Activated T-cell treated with anti-CD3 and anti-CD28 coated beads, Interleukin-2, amount 50 U/mL, for 24 hours (primary cell): ENCODE measurements around the gene SCMH1.

Source experiments
- DNase-seq: peaks from one replicate; pipeline ENCODE4 v3.0.0-alpha.2; 2020
- H3K27ac Mint-ChIP-seq: 2 replicates; pipeline ENCODE4 v1.8.0; 2020; ENCODE audit warnings: mild to moderate bottlenecking, mixed read lengths
- H3K27me3 Mint-ChIP-seq: 2 replicates; pipeline ENCODE4 v1.8.0; 2020; ENCODE audit warnings: mixed read lengths
- H3K36me3 Mint-ChIP-seq: 2 replicates; pipeline ENCODE4 v1.8.0; 2020; ENCODE audit warnings: low read depth, mixed read lengths
- H3K4me1 Mint-ChIP-seq: 2 replicates; pipeline ENCODE4 v1.8.0; 2020; ENCODE audit warnings: low read depth, mixed read lengths
- H3K4me3 Mint-ChIP-seq: 2 replicates; pipeline ENCODE4 v1.8.0; 2020; ENCODE audit warnings: mild to moderate bottlenecking, moderate library complexity, mixed read lengths
- H3K9me3 Mint-ChIP-seq: 2 replicates; pipeline ENCODE4 v1.8.0; 2020; ENCODE audit warnings: mixed read lengths

SCMH1 gene

GRCh38 chr1:40997096-40997495, 245.0 kb downstream of the SCMH1 start:
- H3K27me3 Mint-ChIP-seq, result no peaks in the 10 kb centered on the region
- peaks cover 20% of the 10 kb centered on the region for H3K4me1 Mint-ChIP-seq
- no peaks in the 10 kb centered on the region for H3K9me3 Mint-ChIP-seq
- no peak overlapping the region for H3K4me3 Mint-ChIP-seq
- DNase-seq, result no peak
- H3K36me3 Mint-ChIP-seq, result peaks cover 95% of the 10 kb centered on the region
- no peak overlapping the region for H3K27ac Mint-ChIP-seq

GRCh38 chr1:40989066-40989465, 253.0 kb downstream of the SCMH1 start:
- no peaks in the 10 kb centered on the region for H3K9me3 Mint-ChIP-seq
- peaks cover 99% of the 10 kb centered on the region for H3K36me3 Mint-ChIP-seq
- peaks cover 29% of the 10 kb centered on the region for H3K4me1 Mint-ChIP-seq
- no peak for DNase-seq
- no peaks in the 10 kb centered on the region for H3K27me3 Mint-ChIP-seq
- H3K27ac Mint-ChIP-seq, result no peak overlapping the region
- no peak overlapping the region for H3K4me3 Mint-ChIP-seq

DNA sequence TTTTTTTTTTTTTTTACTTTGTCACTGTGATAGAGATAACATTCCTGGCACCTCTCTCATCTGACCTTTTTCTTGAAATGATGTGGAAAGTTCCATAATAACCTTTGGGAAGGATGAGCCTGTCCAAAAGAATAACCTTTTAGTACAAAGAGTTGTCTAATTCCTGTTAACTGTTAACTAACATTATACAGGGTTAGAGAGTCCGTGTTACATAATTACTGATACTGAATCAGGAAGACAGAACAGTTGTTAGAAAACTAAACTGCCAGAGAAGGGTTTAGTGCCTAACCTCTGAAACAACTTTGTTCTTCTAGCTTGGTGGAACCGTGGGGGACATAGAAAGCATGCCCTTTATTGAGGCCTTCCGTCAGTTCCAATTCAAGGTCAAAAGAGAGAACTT, 253.8 kb downstream of the SCMH1 start:
- Mint-ChIP-seq H3K36me3 (peaks cover 99% of the 10 kb centered on the region), H3K27ac (no peak overlapping the region), H3K9me3 (no peaks in the 10 kb centered on the region)

DNA sequence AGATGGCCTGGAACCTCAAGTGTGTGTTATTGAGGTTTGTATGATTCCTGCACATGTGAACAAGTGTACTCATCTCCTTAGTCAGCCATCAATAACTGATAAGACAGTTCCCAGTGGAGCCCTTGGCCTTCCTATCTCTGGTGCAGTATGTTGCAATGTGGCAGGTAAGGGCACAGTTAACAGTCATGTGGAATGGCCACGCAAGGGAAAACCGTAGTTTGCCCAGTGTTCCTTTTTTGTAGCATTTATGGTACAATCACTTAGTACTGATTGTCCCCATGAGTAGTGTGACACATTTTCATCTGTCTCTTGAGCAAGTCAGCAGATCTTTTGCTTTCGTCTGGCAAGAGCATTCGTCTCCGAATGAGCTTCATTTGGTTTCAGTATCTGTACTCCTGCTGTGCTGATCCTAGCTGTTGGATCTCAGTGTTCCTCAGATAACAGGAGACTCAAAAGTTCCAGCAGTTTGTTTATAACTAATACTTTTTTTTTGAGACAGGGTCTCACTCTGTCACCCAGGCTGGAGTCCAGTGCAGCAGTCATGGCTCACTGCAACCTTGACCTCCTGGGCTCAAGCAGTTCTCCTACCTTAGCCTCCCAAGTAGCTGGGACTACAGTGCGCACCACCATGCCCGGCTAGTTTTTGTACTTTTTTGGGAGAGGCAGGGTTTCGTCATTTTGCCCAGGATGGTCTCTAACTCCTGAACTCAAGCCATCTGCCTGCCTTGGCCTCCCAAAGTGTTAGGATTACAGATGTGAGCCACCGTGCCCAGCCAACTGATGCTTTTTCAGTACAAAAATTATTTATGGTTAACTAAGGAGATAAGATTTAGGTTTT, 254.4 kb downstream of the SCMH1 start:
- Mint-ChIP-seq H3K36me3 (peaks cover 99% of the 10 kb centered on the region), H3K27me3 (no peaks in the 10 kb centered on the region), H3K27ac (peak overlapping the region; percentile 22), H3K4me1 (peaks cover 43% of the 10 kb centered on the region), H3K9me3 (no peaks in the 10 kb centered on the region), H3K4me3 (no peak overlapping the region)
- DNase-seq, result no peak

More for the DNA sequence above, 253.8 kb downstream of the SCMH1 start:
- Mint-ChIP-seq H3K4me1 (peaks cover 37% of the 10 kb centered on the region), H3K27me3 (no peaks in the 10 kb centered on the region), H3K4me3 (no peak overlapping the region)
- no peak for DNase-seq

DNA sequence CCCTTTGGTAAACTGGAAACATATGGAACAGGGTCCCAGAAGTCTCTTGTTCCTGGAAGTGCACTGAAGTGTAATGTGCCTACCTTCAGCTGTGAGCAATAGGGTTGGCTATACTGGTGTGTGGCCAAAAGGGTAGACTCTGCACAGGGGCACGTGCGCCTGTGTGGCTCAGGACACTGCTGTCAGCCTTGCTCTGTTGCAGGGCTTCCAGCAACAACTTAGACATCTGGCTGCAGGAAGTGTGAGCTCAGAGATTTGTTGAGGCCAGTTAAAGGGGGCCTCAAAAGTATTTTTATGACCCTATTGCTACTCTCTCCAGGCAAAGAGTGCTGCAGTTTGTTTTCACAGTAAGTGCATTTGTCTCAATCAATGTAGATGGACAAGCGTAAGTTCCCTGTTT, 255.2 kb downstream of the SCMH1 start:
- Mint-ChIP-seq H3K4me3 (no peak overlapping the region), H3K27me3 (no peaks in the 10 kb centered on the region), H3K36me3 (peaks cover 100% of the 10 kb centered on the region), H3K4me1 (peaks cover 47% of the 10 kb centered on the region), H3K27ac (peak overlapping the region; percentile 22), H3K9me3 (no peaks in the 10 kb centered on the region)
- DNase-seq, result no peak

- Mint-ChIP-seq H3K4me1 (peaks cover 53% of the 10 kb centered on the region), H3K27ac (peak overlapping the region; percentile 47), H3K36me3 (peaks cover 100% of the 10 kb centered on the region), H3K27me3 (no peaks in the 10 kb centered on the region), H3K9me3 (no peaks in the 10 kb centered on the region), H3K4me3 (no peak overlapping the region)
- DNase-seq, result no peak
Observed at GRCh38 chr1:40986328-40986783, 255.8 kb downstream of the SCMH1 start.

DNA sequence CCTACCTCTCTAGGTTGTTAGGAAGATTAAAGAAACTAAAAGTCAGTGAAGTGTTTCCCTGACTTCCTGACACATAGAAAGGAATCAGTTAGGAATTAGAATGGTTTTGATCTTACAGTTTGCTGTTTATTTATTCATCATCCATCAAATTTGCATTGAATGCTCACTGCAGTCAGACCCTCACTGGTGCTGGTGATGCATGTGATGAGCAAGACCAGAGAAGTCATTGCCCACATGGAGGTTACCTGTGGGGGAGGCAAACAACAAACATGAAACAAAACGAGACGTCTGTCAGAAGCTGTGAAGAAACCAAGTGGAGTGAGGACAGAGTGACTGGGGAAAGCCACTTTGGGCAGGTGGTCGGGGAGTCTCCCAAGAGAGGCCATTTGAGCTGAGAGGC, 256.2 kb downstream of the SCMH1 start:
- H3K4me3 Mint-ChIP-seq, result no peak overlapping the region
- H3K36me3 Mint-ChIP-seq, result peaks cover 100% of the 10 kb centered on the region

GRCh38 chr1:40985161-40985560, 256.9 kb downstream of the SCMH1 start:
- H3K4me3 Mint-ChIP-seq, result no peak overlapping the region

More for the DNA sequence above, 256.2 kb downstream of the SCMH1 start:
- Mint-ChIP-seq H3K27ac (peak overlapping the region; percentile 47), H3K4me1 (peaks cover 58% of the 10 kb centered on the region), H3K27me3 (no peaks in the 10 kb centered on the region), H3K9me3 (no peaks in the 10 kb centered on the region)
- DNase-seq, result no peak

GRCh38 chr1:40984531-40984930, 257.6 kb downstream of the SCMH1 start:
- H3K27ac Mint-ChIP-seq, result peak overlapping the region; percentile 92
- peaks cover 93% of the 10 kb centered on the region for H3K36me3 Mint-ChIP-seq
- no peaks in the 10 kb centered on the region for H3K27me3 Mint-ChIP-seq
- DNase-seq, result no peak
- H3K4me3 Mint-ChIP-seq, result peak overlapping the region; percentile 92
- peaks cover 58% of the 10 kb centered on the region for H3K4me1 Mint-ChIP-seq
- no peaks in the 10 kb centered on the region for H3K9me3 Mint-ChIP-seq

More at GRCh38 chr1:40985161-40985560, 256.9 kb downstream of the SCMH1 start:
- no peak for DNase-seq
- H3K27ac Mint-ChIP-seq, result peak overlapping the region; percentile 47
- H3K27me3 Mint-ChIP-seq, result no peaks in the 10 kb centered on the region
- H3K4me1 Mint-ChIP-seq, result peaks cover 58% of the 10 kb centered on the region
- H3K36me3 Mint-ChIP-seq, result peaks cover 100% of the 10 kb centered on the region
- H3K9me3 Mint-ChIP-seq, result no peaks in the 10 kb centered on the region

GRCh38 chr1:40984066-40984465, 258.0 kb downstream of the SCMH1 start:
- peak overlapping the region; percentile 92 for H3K27ac Mint-ChIP-seq
- H3K36me3 Mint-ChIP-seq, result peaks cover 89% of the 10 kb centered on the region
- peak overlapping the region; percentile 92 for H3K4me3 Mint-ChIP-seq
- H3K27me3 Mint-ChIP-seq, result no peaks in the 10 kb centered on the region
- DNase-seq, result no peak
- no peaks in the 10 kb centered on the region for H3K9me3 Mint-ChIP-seq
- H3K4me1 Mint-ChIP-seq, result peaks cover 60% of the 10 kb centered on the region

- H3K9me3 Mint-ChIP-seq, result no peaks in the 10 kb centered on the region
- H3K27me3 Mint-ChIP-seq, result no peaks in the 10 kb centered on the region
- H3K4me3 Mint-ChIP-seq, result peak overlapping the region; percentile 92
- H3K4me1 Mint-ChIP-seq, result peaks cover 63% of the 10 kb centered on the region
- no peak for DNase-seq
- H3K27ac Mint-ChIP-seq, result peak overlapping the region; percentile 92
- peaks cover 81% of the 10 kb centered on the region for H3K36me3 Mint-ChIP-seq
Observed at GRCh38 chr1:40983286-40983685, 258.8 kb downstream of the SCMH1 start.

GRCh38 chr1:40982721-40983120, 259.4 kb downstream of the SCMH1 start:
- no peak for DNase-seq
- peak overlapping the region; percentile 92 for H3K4me3 Mint-ChIP-seq
- H3K36me3 Mint-ChIP-seq, result peaks cover 75% of the 10 kb centered on the region
- H3K27me3 Mint-ChIP-seq, result no peaks in the 10 kb centered on the region
- H3K4me1 Mint-ChIP-seq, result peaks cover 63% of the 10 kb centered on the region
- H3K9me3 Mint-ChIP-seq, result no peaks in the 10 kb centered on the region
- H3K27ac Mint-ChIP-seq, result peak overlapping the region; percentile 92

DNA sequence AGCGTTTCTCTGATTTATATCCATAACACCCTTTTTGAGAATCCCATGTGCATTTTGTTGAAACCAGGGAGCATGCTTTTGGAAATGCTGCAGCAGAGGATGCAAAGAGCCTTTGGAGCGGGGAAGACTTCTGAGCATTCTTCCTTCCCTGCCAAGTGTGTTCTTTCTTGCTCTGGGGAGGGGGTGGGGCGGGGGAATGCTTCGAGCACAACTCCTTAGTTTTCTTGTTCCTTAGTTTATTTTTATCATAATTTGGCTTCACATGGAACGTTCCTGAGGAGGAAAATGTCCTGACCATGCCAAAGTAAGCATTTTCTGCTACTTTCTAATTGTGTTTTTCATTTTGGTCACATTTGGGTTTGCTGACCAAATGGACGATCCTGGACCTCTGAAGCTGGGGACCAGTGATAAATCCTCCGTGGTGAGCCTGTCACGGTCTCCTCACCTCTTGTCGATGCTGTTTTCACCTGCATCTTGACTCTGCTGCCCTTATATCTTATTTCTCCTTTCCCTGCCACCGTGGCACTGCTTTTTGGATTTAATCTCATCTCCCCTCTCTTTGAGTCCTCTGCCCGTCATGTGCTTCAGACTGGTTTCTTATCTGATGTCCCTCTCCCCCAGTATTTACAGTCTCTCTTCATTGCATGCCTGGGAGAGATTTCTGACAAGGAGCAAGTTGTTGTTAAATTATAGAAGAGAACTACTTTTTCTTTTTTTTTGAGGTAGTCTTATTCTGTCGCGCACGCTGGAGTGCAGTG, 260.2 kb downstream of the SCMH1 start:
- Mint-ChIP-seq H3K27ac (peak overlapping the region; percentile 97), H3K4me3 (peak overlapping the region; percentile 92), H3K36me3 (peaks cover 67% of the 10 kb centered on the region), H3K27me3 (no peaks in the 10 kb centered on the region), H3K9me3 (no peaks in the 10 kb centered on the region), H3K4me1 (peaks cover 66% of the 10 kb centered on the region)
- DNase-seq, result no peak

DNA sequence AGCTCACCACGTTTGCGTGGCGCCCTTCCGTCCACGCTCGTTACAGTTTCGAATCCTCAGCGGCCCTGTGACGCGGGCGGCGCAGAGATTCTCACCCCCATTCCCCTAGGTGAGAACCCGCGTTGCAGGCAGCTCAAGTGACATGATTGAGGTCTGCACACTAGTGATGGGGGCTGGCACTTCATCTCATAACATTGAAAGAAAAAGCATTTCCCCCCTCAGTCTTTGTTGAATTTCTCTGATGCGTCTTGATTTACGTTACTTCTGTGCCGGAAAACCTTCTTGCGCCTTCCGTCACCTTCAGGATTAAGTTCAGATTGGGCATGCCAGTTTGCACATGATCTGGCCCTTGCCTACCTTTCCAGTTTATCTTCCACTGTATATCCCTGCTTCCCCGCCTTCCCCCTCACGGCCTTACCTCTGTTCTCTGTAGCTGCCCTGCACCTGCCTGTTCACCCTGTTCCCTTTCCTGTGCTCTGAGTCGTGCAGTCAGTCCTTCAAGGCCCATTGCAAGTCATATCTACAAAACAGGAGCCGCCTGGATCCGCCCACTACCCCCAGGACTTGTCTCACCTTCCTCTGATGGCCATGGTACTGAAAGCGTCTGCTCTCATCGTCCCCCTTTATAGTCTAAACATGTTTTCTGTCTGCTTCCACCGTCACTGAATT, 261.5 kb downstream of the SCMH1 start:
- Mint-ChIP-seq H3K36me3 (peaks cover 54% of the 10 kb centered on the region), H3K4me1 (peaks cover 59% of the 10 kb centered on the region), H3K27me3 (no peaks in the 10 kb centered on the region), H3K4me3 (peak overlapping the region; percentile 92), H3K9me3 (no peaks in the 10 kb centered on the region), H3K27ac (peak overlapping the region; percentile 97)
- DNase-seq, result peak; percentile 68
